Activated CD8-positive, alpha-beta memory T cell treated with anti-CD3 and anti-CD28 coated beads, Interleukin-2, amount 50 U/mL, for 24 hours (primary cell): ENCODE results near the gene STATH.
"Not testable (repeated sequence)": the region's sequence is repeated elsewhere in the genome, so short reads cannot be mapped to it uniquely, and the experiment has no call there.

ENCODE experiments used
- DNase-seq: peaks from one replicate; pipeline ENCODE4 v3.0.0-alpha.2; 2020; ENCODE audit errors: extremely low read depth

The STATH gene, protein sequence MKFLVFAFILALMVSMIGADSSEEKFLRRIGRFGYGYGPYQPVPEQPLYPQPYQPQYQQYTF

GRCh38 chr4:69995526-69996016, at the start of gene STATH:
Gene STATH (plus strand): TSS chr4:69995966. CDS start chr4:69998438, 2,472 bp downstream.
- no peak for DNase-seq

DNA sequence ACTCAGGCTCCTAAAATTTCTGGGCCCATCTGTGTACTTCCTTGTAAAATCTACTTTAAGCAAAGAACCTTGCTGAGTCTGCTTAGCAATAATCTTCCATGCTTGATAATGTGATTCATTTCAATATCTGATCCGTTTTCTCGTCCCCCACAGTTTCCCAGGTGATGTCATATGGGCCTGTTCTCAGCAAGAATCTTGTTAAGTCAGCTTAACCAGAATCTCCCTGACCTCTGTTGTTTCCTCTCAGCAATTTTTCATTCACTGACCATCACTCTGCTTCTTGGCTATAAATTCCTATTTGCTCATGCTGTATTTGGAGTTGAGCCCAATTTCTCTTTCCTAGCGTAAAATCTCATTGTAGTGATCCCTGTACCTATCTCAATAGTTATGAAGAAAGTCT, 44.2 kb upstream of the STATH start:
- no peak for DNase-seq

DNA sequence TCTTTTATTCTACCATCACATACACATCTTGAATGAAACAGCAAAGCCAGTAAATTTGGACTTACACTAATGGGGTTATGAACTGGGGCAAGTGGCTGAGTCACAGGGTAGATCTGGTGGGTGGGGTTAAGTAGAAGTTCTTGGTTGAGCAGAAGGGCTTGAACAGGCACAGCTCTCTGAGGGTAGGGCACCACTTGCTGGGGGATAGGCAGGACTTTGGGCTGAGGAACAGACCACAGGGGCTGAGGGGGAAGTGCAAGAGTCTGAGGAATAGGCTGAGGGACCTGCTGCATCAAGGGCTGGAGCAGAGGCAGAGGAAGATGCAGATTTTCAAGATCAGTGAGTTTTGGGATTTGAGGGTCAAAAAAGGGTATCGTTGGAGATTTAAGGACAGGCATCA, 38.6 kb upstream of the STATH start:
- DNase-seq = no peak

DNA sequence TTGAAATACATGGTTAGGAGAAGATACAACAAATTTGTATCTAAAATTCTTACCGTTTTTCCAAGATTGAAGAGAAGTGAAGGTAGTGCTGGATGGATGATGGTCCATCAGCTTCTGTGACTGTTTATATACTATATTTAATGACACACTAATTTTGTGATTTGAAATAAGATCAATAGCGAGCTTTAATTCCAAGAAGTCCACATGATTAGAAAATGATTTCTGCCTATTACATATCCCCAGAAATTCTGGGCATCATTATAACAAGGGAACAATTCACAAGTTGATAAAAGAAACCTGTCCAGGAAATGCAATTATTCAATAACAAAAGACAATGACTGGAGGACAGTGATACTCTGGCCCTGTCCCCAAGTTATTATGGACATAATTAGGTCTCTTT, 30.1 kb upstream of the STATH start, which contains the start of gene CSN2:
Gene CSN2, minus strand, starts transcription at position 101 of the 400 bp plus-strand sequence. CDS start 4,733 bp downstream, outside the sequence.
- no peak for DNase-seq

DNA sequence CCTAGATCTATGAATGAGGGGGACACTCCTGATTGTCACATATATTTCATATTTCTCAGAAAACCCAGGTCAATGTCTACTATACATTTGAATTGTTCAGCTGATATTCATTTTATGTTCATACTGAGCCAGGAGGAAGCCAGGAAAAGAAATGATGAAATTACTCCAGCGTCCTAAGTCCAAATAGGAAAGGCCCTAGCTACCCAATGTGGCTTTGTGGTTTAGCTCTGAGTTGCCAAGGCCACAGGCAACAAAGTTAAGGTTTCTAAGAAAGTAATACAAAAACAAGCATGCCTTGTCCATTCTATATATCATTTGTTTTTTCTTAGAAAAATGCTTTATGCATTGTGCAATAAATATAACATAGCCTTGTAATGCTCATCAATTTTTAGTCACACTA, 25.7 kb upstream of the STATH start:
- DNase-seq = no peak

DNA sequence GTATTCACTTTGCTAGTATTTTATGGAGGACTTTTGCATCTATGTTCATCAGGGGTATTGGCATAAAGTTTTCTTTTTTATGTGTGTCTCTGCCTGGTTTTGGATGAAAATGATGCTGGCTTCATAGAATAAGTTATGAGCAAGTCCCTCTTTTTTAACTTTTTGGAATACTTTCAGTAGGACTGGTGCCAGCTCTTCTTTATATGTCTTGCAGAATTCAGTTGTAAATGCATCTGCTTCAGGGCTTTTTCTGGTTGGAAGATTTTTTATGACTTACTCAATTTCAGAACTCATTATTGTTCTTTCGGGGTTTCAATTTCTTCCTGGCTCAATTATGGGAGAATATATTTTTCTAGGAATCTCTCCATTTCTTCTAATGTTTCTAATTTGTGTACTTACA, 21.1 kb upstream of the STATH start:
- no peak for DNase-seq

GRCh38 chr4:69977582-69977981, 18.2 kb upstream of the STATH start:
- no peak for DNase-seq

DNA sequence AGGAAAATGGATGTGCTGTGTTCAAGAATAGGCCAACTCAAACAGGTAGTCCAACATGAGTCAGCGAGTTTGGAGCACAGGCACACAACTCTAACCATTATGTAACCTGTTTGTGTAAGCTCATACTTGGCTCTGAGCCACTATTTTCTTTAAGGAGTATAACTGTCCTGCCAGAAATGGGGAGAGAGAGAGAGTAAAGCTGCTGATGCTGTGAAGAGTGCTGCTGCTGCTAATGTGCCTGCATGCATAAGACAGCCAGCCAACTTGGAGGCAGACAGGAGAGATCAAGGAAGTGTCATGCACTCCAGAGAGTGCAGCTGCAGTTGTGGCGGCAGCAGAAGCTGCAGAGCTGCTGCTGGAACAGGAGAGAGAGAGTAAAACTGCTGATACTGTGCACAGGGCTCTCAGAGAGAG, 11.7 kb upstream of the STATH start:
- no peak for DNase-seq

- DNase-seq = no peak
Measured at GRCh38 chr4:69986663-69987062, 9.1 kb upstream of the STATH start.

- no peak for DNase-seq
Measured at GRCh38 chr4:69991016-69991415, 4.8 kb upstream of the STATH start.

DNA sequence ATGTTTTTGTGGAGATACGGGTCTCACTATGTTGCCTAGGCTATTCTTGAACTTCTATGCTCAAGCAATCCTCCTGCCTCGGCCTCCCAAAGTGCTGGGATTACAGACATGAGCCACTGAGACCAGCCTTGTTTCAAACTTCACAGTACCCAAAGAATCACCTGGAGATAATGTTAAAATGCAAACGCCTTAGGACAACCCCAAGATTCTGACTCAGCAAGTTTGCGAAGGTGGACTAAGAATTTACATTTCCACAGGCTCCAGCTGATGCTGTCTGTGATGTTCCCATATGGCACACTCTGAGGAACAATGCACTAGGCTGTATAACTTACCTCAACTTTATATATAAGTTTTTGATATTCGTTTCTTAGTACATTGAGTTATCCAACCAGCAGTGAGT, 984 bp upstream of the STATH start:
- no peak for DNase-seq

DNA sequence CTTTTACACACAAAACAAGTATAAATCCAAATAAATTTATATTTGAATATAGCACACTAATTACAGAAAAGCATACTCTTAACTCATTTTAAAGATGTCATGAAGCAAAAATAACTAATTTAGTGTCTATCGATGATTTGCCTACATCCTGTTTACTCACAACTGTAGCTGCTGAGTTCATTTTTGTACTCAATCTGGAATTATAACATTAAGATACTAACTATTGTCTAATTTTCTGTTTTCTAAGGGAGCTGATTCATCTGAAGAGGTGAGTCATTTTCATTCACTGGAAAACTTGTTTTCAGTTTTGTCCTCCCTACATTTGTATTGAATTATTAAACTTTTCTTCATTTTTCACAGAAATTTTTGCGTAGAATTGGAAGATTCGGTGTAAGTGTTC, 3.7 kb downstream of the STATH start:
- DNase-seq = no peak

DNA sequence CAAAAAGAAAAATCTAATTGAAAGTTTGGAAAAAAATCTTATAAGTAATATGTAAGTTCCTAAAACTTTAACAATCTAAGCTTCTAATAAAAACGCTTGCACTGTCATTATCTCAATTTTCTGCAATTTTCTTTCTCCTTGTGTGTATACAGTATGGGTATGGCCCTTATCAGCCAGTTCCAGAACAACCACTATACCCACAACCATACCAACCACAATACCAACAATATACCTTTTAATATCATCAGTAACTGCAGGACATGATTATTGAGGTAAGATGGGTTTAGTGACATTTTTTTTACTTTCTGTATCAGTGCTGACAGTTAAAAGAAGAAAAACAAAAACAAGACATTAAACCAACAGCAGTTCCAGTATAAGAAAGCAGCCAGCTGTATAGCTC, 4.9 kb downstream of the STATH start:
- no peak for DNase-seq

- DNase-seq = no peak
Measured at GRCh38 chr4:70002507-70002906, 6.7 kb downstream of the STATH start.

GRCh38 chr4:70008771-70009170, 13.0 kb downstream of the STATH start:
- DNase-seq = no peak

DNA sequence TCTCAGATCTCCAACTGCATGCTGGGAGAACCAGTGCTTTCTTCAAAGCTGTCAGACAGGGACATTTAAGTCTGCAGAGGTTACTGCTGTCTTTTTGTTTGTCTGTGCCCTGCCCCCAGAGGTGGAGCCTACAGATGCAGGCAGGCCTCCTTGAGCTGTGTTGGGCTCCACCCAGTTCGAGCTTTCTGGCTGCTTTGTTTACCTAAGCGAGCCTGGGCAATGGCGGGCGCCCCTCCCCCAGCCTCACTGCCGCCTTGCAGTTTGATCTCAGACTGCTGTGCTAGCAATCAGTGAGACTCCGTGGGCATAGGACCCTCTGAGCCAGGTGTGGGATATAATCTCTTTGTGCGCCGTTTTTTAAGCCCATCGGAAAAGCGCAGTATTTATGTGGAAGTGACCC, 23.2 kb downstream of the STATH start:
- not testable (repeated sequence) for DNase-seq

DNA sequence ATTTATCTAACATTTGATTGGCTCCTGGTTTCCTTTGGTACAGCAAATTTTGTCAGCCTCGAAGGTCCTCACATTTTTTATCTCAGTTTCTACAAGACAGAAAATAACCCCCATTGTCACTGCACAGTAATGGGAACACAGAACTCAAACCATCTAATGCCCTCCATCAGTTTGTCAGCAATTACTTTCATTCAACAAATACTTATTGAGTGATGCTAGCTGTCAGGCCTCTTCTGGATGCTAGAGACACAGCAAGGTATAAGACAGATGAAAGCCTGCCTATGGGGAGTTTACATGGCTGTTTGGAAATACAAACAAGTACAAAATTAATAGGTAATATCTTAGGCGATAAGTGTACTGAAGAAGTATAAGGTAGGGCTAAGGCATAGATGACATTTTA, 27.5 kb downstream of the STATH start:
- no peak for DNase-seq

GRCh38 chr4:70027011-70027410, 31.2 kb downstream of the STATH start:
- no peak for DNase-seq

- not testable (repeated sequence) for DNase-seq
Measured at GRCh38 chr4:70028159-70028558, 32.4 kb downstream of the STATH start, which contains the start of gene HTN3. Gene HTN3 (plus strand): TSS chr4:70028459. CDS start chr4:70030741, 2,282 bp downstream.

- DNase-seq = not testable (repeated sequence)
Measured at GRCh38 chr4:70037559-70037958, 41.8 kb downstream of the STATH start.

DNA sequence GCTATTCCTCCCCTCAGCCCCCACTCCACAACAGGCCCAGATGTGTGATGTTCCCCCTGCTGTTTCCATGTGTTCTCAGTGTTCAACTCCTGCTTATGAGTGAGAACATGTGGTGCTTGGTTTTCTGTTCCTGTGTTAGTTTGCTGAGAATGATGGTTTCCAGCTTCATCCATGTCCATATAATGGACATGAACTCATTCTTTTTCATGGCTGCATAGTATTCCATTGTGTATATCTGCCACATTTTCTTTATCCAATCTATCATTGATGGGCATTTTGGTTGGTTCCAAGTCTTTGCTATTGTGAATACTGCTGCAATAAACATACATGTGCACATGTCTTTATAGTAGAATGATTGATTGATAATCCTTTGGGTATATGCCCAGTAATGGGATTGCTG, 44.2 kb downstream of the STATH start:
- not testable (repeated sequence) for DNase-seq

- no peak for DNase-seq
Measured at GRCh38 chr4:70041652-70042286, 46.0 kb downstream of the STATH start.

GRCh38 chr4:70050138-70050537, 54.4 kb downstream of the STATH start, which contains the start of gene HTN1:
Gene HTN1 (plus strand): TSS chr4:70050438. CDS start chr4:70053077, 2,639 bp downstream.
- not testable (repeated sequence) for DNase-seq
